Lower lobe of right lung (tissue), 2 donors: ENCODE measurements around the gene AZI2. TPM values are rescaled to one million over a fixed set of nuclear protein-coding genes. Genes with fewer than 3 reads are reported as not detected.
A peak's percentile ranks its signal among the peaks of the same experiment; 100 is the strongest.

Experiments
- ATAC-seq, 2 donors: fragments of 200-7000 bp; cut with Tn5 transposase; one replicate each; pipeline ENCODE4 v1.9.1; 2020 to 2022; ENCODE audit warnings: mild to moderate bottlenecking in 2 of 2, moderate library complexity in 2 of 2
- DNase-seq: peaks from one replicate; pipeline ENCODE4 v3.0.0-alpha.2; 2020
- H3K27ac ChIP-seq: fragments of 200-600 bp; one replicate; pipeline ENCODE4 v1.8.0; 2022
- H3K27me3 ChIP-seq: fragments of 200-600 bp; one replicate; pipeline ENCODE4 v1.8.0; 2022; ENCODE audit warnings: low read depth
- H3K36me3 ChIP-seq: fragments of 200-600 bp; one replicate; pipeline ENCODE4 v1.8.0; 2022; ENCODE audit warnings: mild to moderate bottlenecking
- H3K4me1 ChIP-seq: fragments of 200-600 bp; one replicate; pipeline ENCODE4 v1.8.0; 2022
- H3K4me3 ChIP-seq: fragments of 200-600 bp; one replicate; pipeline ENCODE4 v1.8.0; 2022; ENCODE audit warnings: mild to moderate bottlenecking
- H3K9me3 ChIP-seq: fragments of 200-600 bp; one replicate; pipeline ENCODE4 v1.8.0; 2022
- CTCF ChIP-seq: fragments of 200-600 bp; IDR thresholded peaks from one replicate; pipeline ENCODE4 v1.8.0; 2022; ENCODE audit warnings: antibody characterized with exemption, mild to moderate bottlenecking
- intact Hi-C: fragments of 100-400 bp; cut with DNase I; formaldehyde crosslinking; loops from one replicate; pipeline ENCODE4 v1.11.0; 2022
- long read RNA-seq: library from polyadenylated mRNA; unstranded; transcript quantifications from one replicate; pipeline ENCODE4 v2.0.0, GENCODE V29; 2021
- total RNA-seq: library from RNA; stranded (reverse); fragmentation: NEBNext Ultra II Directional; extraction: Animal tissue kit (Norgen Biotek cat#: 25700); gene quantifications from one replicate; pipeline ENCODE4 v1.2.1, GENCODE V29; 2021
- donor health status: DM: no; HTN: yes; CAD: no; lungs with severe emphysema.

AZI2 gene
- total RNA-seq = 109 TPM
- long read RNA-seq, full-length matches to known transcripts = 85 of 112 reads
- long read RNA-seq, partial matches to known transcripts = 2 of 112 reads
- long read RNA-seq, other reads (novel, unspliced or antisense) = 25 of 112 reads

GRCh38 chr3:28348629-28349468 is at the start of gene AZI2, which contains the start of gene ZCWPW2:
TSS of gene AZI2 (minus strand) at chr3:28348824. CDS start at chr3:28340617, 8,207 bp downstream.
TSS of gene ZCWPW2 (plus strand) at chr3:28348721. CDS start at chr3:28413069, 64,348 bp downstream.
- peak; percentile 37 for TF ChIP-seq CTCF
- ATAC-seq = peak; percentile 98
- H3K36me3 ChIP-seq = no peaks in the 10 kb centered on the region

GRCh38 chr3:28388978-28389377 is 40.4 kb upstream of the AZI2 start:
- Histone ChIP-seq H3K27me3 (no peaks in the 10 kb centered on the region), H3K4me3 (no peak overlapping the region), H3K9me3 (no peaks in the 10 kb centered on the region), H3K4me1 (no peaks in the 10 kb centered on the region), H3K36me3 (no peaks in the 10 kb centered on the region), H3K27ac (no peak overlapping the region)
- no peak for ATAC-seq
- no peak for DNase-seq
- no peak for TF ChIP-seq CTCF
- intact Hi-C loops = no loop called here

More at GRCh38 chr3:28348629-28349468, at the start of gene AZI2, which contains the start of gene ZCWPW2:
- intact Hi-C loops = no loop called here
- Histone ChIP-seq H3K4me3 (peak within 1 kb of the TSS; percentile 76), H3K4me1 (peaks cover 47% of the 10 kb centered on the region), H3K9me3 (peaks cover 5% of the 10 kb centered on the region), H3K27ac (peak within 1 kb of the TSS; percentile 100), H3K27me3 (no peaks in the 10 kb centered on the region)
- peak; percentile 97 for DNase-seq

- no peaks in the 10 kb centered on the region for H3K9me3 ChIP-seq
- no peaks in the 10 kb centered on the region for H3K27me3 ChIP-seq
- H3K4me3 ChIP-seq = no peak overlapping the region
- ATAC-seq = no peak
- DNase-seq = no peak
- no peak for TF ChIP-seq CTCF
- H3K4me1 ChIP-seq = no peaks in the 10 kb centered on the region
- H3K36me3 ChIP-seq = no peaks in the 10 kb centered on the region
- no peak overlapping the region for H3K27ac ChIP-seq
- intact Hi-C loops = no loop called here
These were observed 37.4 kb upstream of the AZI2 start for GRCh38 chr3:28386049-28386448.

- H3K4me3 ChIP-seq = no peak overlapping the region
- no peaks in the 10 kb centered on the region for H3K4me1 ChIP-seq
- TF ChIP-seq CTCF = no peak
- H3K27ac ChIP-seq = no peak overlapping the region
- DNase-seq = no peak
- H3K9me3 ChIP-seq = no peaks in the 10 kb centered on the region
- no peaks in the 10 kb centered on the region for H3K36me3 ChIP-seq
- ATAC-seq = peak; percentile 79 to 89
- H3K27me3 ChIP-seq = no peaks in the 10 kb centered on the region
- intact Hi-C loops = no loop called here
These were observed 27.8 kb upstream of the AZI2 start for GRCh38 chr3:28376424-28376823.

GRCh38 chr3:28349469-28350000 is 911 bp upstream of the AZI2 start:
- Histone ChIP-seq H3K27me3 (no peaks in the 10 kb centered on the region), H3K36me3 (no peaks in the 10 kb centered on the region), H3K27ac (peak overlapping the region; percentile 100), H3K4me3 (peak overlapping the region; percentile 76), H3K4me1 (peaks cover 40% of the 10 kb centered on the region), H3K9me3 (peaks cover 5% of the 10 kb centered on the region)
- peak in 1 of 2 donors; percentile 14 for ATAC-seq
- peak; percentile 5 for TF ChIP-seq CTCF
- DNase-seq = no peak
- intact Hi-C loops = no loop called here
